Stimulated activated CD8-positive, alpha-beta memory T cell treated with anti-CD3 and anti-CD28 coated beads, Interleukin-7, amount 100 ng/mL, for 48 hours (primary cell): ENCODE data around the gene TLX2.
A peak's percentile ranks its signal among the peaks of the same experiment; 100 is the strongest.

Experiments
- DNase-seq, 2 donors: peaks; one replicate each; pipeline ENCODE4 v3.0.0-alpha.2; 2020; ENCODE audit warnings: low read depth in 1 of 2; ENCODE audit errors: extremely low read depth in 1 of 2

The TLX2 gene

GRCh38 chr2:74511104-74511989, 2.9 kb upstream of the TLX2 start:
- no peak for DNase-seq

- DNase-seq: no peak
Observed at GRCh38 chr2:74512744-74513604, 1.3 kb upstream of the TLX2 start.

GRCh38 chr2:74513605-74514367, 464 bp upstream of the TLX2 start:
- no peak for DNase-seq

- DNase-seq: no peak
Observed at GRCh38 chr2:74515271-74515980, 1.2 kb downstream of the TLX2 start.

GRCh38 chr2:74515981-74516633, 1.9 kb downstream of the TLX2 start:
- peak in 1 of 2 donors; percentile 71 for DNase-seq

GRCh38 chr2:74516650-74517049, 2.4 kb downstream of the TLX2 start:
- DNase-seq: no peak

GRCh38 chr2:74522516-74522915, 8.3 kb downstream of the TLX2 start:
- no peak for DNase-seq

- no peak for DNase-seq
Observed at GRCh38 chr2:74524005-74524404, 9.8 kb downstream of the TLX2 start.

GRCh38 chr2:74524955-74525716, 10.9 kb downstream of the TLX2 start:
- no peak for DNase-seq

- no peak for DNase-seq
Observed at GRCh38 chr2:74525717-74526648, 11.7 kb downstream of the TLX2 start, which contains the start of gene DQX1. Gene DQX1 (minus strand): TSS chr2:74526231. CDS start chr2:74525729, 502 bp downstream.

GRCh38 chr2:74526649-74527230, 12.5 kb downstream of the TLX2 start:
- DNase-seq: no peak

GRCh38 chr2:74527741-74528140, 13.5 kb downstream of the TLX2 start:
- no peak for DNase-seq

GRCh38 chr2:74528600-74529356, 14.5 kb downstream of the TLX2 start:
- no peak for DNase-seq

- DNase-seq: peak; percentile 95 to 96
Observed at GRCh38 chr2:74529357-74530238, 15.3 kb downstream of the TLX2 start, which contains the start of the genes AUP1 and HTRA2. Gene AUP1 (minus strand): TSS chr2:74529706. CDS start chr2:74529629, 77 bp downstream. Gene HTRA2 (plus strand): TSS chr2:74529933. CDS start chr2:74530007, 74 bp downstream.
